NCI-H345 treated with DMSO at 0.1 percent for 48 hours (cell line): ENCODE data around the gene SPDYE3.
"Not testable (repeated sequence)": the region's sequence is repeated elsewhere in the genome, so short reads cannot be mapped to it uniquely, and the experiment has no call there.

ENCODE experiments used
- DNase-seq: peaks from one replicate; lab custom pipeline; 2025; ENCODE audit not compliant: unreplicated experiment; lab: John Stamatoyannopoulos, UW

The SPDYE3 gene

DNA sequence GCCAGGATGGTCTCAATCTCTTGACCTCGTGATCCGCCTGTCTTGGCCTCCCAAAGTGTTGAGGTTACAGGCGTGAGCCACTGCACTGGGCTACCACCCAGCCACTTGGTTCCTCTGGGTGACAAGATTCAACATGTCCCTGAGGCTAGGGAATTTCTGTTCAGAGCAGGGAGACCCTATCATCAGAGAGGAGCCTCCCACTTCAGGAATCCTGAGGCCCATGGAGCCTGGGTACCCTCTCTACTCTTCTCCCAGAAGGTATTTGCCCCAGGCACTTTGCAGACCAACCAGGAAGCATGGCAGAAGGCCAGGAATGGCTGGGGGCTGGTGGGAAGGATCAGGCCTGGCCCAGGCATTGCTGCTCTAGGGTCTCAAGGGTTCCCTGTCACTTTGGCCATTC is 19.2 kb upstream of the SPDYE3 start:
- DNase-seq = not testable (repeated sequence)

DNA sequence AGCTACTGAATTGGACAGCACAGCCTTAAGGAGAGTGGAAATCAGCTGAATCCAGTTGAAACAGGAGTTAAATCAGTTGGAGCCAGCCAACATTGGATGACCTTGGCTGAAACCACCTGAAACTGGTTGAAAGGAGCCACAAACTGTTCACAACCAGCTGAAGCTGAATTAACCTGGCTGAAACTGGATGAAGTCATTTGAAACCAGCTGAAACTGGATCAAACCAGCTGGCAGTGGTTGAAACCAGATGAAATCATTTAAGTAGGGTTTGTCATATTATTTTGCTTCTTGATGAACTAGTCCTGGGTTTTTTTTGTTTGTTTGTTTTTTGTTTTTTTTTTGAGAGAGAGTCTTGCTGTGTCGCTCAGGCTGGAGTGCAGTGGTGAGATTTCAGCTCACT is 15.3 kb upstream of the SPDYE3 start:
- not testable (repeated sequence) for DNase-seq

- DNase-seq = not testable (repeated sequence)
These were observed 12.2 kb upstream of the SPDYE3 start for GRCh38 chr7:100295269-100295668.

DNA sequence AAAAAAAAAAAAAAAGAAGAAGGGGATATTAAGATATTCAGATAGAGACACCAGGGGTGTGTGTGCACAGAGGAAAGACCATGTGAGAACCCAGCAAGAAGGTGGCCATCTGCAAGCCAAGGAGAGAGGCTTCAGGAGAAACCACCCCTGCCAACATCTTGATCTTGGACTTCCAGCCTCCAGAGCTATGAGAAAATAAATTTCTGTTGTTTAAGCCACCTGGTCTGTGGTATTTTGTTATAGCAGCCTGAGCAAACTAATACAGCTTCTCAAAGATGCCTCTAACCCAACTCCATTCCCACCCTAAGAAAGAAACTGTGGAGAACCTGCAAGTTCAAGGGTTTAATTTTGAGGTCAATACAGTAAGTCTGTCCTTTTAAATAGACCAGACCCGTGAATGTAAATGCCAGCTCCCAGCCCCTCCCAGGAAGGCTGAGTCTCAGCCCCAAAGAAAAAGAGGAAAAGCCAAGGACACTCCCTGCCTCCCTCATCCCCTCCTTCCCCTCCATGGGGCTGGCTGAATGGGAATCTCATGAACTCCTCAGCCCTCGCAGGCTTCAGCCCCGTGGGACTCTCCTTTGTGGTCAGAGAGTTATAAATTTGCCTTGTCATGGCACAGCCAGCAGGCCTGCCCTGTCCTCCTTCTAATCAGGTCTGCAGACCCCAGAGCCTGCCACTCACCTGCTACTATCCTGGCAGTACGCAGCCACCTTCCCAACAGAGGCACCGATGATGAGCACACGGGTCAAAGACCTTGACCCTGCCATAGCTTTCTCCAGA is 9.5 kb upstream of the SPDYE3 start:
- DNase-seq = not testable (repeated sequence)

GRCh38 chr7:100298632-100298895 is 8.9 kb upstream of the SPDYE3 start:
- DNase-seq = not testable (repeated sequence)

DNA sequence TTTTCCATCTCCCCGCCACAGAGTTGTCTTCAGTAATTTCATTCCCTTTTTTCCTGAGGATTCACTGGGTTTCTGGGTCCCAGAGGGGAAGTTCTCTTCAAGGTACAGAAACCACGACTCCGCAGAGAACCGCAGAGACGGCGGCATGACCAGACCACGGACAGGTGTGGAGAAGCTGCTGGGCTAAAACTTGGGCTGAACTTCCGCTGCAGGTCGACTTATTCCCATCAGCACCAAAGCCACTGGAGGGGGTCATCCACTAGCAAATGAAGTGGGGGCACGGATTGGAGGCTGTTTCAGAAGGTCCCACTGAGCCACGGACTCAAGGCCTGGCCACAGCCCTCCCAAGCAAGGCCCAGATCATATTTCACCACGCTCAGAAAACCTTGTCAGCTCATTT is 3.0 kb upstream of the SPDYE3 start:
- not testable (repeated sequence) for DNase-seq

- DNase-seq = not testable (repeated sequence)
These were observed 10.8 kb downstream of the SPDYE3 start for GRCh38 chr7:100318329-100318728.

GRCh38 chr7:100321648-100322047 is 14.1 kb downstream of the SPDYE3 start:
- not testable (repeated sequence) for DNase-seq

- not testable (repeated sequence) for DNase-seq
These were observed 16.7 kb downstream of the SPDYE3 start for GRCh38 chr7:100324194-100324593.

- DNase-seq = not testable (repeated sequence)
These were observed 18.2 kb downstream of the SPDYE3 start for GRCh38 chr7:100325671-100326070.

DNA sequence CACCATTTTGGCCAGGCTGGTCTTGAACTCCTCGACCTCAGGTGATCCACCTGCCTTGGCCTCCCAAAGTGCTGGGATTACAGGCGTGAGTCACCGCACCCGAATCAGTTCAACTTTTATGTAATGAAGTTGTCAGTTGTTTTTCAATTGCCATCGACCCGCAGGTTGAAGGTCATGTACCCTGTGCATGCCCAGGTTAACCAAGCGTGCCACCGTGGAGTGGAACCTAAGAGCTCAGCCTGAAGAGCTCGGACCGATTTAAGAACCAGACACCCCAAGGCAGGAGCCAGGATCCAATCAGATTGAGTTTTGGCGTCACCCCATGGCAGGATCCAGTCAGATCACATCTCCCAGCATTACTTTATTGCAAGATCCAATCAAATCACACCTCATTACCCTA is 19.4 kb downstream of the SPDYE3 start:
- not testable (repeated sequence) for DNase-seq

DNA sequence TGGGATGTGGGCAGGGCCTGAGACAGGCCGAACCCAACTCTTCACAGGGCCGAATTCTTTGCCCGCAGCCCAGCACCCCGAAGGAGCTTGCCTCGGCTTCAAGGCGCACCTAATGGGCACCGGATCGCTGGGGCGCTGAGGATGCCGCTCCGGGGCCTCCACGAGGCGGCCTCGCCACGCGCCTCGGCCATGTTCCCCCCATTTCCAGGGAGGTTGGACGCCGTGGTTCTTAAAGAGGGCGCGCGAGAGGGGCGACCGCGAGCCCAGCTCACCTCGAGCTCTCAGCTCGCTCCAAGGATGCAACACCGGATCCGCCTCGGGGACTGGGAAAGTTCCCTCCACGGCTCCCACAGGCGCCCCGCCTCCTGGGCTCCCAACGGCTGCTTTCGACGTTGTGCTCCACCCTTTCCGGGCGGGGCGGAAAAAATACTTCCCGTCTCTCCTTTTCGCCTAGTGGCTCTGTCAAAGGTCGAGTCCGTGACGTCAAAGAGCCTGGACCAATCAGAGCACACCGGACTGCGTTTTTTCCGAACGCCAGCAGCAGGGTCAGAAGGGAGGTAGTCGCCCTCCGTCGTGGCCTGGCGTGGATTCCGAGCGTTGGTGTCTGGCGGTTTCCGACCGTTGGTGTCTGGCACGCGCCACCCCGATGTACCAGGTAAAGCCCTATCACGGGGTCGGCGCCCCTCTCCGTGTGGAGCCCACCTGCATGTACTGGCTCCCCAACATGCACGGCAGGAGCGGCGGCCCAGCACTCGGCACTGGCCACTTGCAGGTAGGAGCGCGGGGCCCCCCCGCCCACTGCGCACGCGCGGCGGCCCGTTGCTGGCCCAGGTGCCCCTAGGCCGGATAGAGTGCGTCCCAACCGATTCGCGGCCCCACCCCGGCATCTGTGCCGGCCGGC is 28.3 kb downstream of the SPDYE3 start:
- DNase-seq = peak; percentile 87

- DNase-seq = not testable (repeated sequence)
These were observed 30.7 kb downstream of the SPDYE3 start for GRCh38 chr7:100338083-100338696.

DNA sequence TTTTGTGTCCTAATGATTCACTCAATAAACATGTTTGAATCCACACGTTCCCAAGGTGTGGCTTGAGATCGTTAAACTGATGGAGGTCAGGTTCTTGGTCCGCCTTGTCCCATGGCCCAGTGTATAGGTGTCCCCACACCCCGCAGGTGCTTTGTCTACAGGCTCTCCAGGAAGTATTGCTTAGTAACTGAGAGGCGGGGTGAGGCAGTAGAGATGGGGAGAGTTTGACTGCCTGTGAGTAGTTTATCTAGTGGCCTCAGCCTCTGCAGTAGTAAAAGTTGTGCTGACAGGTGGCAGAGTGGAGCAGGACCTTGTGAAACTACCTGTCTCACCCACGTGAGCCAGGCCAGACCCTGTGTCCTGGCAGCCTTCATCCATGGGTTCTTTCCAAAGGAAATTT is 33.8 kb downstream of the SPDYE3 start:
- not testable (repeated sequence) for DNase-seq

GRCh38 chr7:100342765-100343164 is 35.3 kb downstream of the SPDYE3 start:
- no peak for DNase-seq

- DNase-seq = not testable (repeated sequence)
These were observed 36.6 kb downstream of the SPDYE3 start for GRCh38 chr7:100344124-100344559.

GRCh38 chr7:100344560-100345287 is 37.2 kb downstream of the SPDYE3 start:
- not testable (repeated sequence) for DNase-seq

DNA sequence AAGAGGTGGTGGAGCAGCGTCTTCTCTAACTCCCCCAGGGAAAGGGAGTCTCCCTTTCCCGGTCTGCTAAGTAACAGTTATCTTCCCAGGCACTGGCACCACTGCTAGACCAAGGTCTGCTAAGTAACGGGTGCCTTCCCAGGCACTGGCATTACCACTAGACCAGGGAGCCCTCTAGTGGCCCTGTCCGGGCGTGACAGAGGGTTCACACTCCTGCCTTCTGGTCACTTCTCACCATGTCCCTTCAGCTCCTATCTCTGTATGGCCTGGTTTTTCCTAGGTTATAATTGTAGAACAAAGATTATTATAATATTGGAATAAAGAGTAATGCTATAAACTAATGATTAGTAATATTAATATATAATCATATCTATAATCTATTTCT is 37.8 kb downstream of the SPDYE3 start:
- DNase-seq = peak; percentile 5

- DNase-seq = no peak
These were observed 39.4 kb downstream of the SPDYE3 start for GRCh38 chr7:100346921-100347320.

DNA sequence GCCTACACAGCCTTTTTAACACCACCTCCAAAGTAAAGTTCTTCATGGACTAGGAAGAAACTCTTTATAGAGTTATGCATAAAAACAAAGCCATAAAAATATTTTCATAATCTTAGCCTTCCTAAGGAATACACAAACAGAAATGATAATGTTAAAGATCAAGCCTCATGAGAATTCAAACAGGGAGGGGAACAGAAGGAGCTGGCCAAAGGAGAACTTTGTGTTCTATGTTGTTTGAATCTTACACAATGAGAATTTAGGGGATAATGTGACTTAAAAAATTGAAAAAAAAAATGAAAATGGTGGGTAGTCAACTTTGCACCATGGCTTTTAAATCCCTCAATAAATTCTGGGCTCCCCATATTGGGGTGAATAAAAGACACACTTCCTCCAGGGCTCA is 41.3 kb downstream of the SPDYE3 start:
- DNase-seq = no peak

GRCh38 chr7:100349757-100350156 is 42.3 kb downstream of the SPDYE3 start:
- DNase-seq = no peak
